MM.1S (cell line): Measurements from ENCODE around the gene CCDC47.

Source experiments
- DNase-seq: peaks from one replicate; pipeline ENCODE4 v3.0.0-alpha.2; 2015
- H2AFZ ChIP-seq: fragments of 300-600 bp; sonication (generic); 2 replicates; pipeline ENCODE4 v1.6.0; 2016; ENCODE audit warnings: antibody characterized with exemption, low read length
- H3F3A ChIP-seq: fragments of 300-600 bp; sonication (generic); 2 replicates; pipeline ENCODE4 v1.6.1; 2016; ENCODE audit warnings: mild to moderate bottlenecking, antibody characterized with exemption, low read length, moderate library complexity, mixed read lengths; ENCODE audit not compliant: insufficient read depth
- H3K27ac ChIP-seq: fragments of 300-600 bp; sonication (generic); 2 replicates; pipeline ENCODE4 v1.5.1; 2016; ENCODE audit warnings: mild to moderate bottlenecking, low read length
- H3K27me3 ChIP-seq: fragments of 300-600 bp; sonication (generic); replicated peaks from 2 replicates; pipeline ENCODE4 v1.6.0; 2016; ENCODE audit warnings: low read length; ENCODE audit not compliant: insufficient read depth
- H3K36me3 ChIP-seq: fragments of 300-600 bp; sonication (generic); replicated peaks from 2 replicates; pipeline ENCODE4 v1.6.1; 2016; ENCODE audit warnings: mild to moderate bottlenecking, low read length, mixed read lengths; ENCODE audit not compliant: insufficient read depth
- H3K4me1 ChIP-seq: fragments of 300-600 bp; sonication (generic); 2 replicates; pipeline ENCODE4 v1.6.1; 2016; ENCODE audit warnings: low read length, mixed read lengths
- H3K4me2 ChIP-seq: fragments of 300-600 bp; sonication (generic); 2 replicates; pipeline ENCODE4 v1.6.0; 2016; ENCODE audit warnings: low read depth, low read length
- H3K4me3 ChIP-seq: fragments of 300-600 bp; sonication (generic); 2 replicates; pipeline ENCODE4 v1.5.1; 2016; ENCODE audit warnings: low read length, mixed read lengths
- H3K79me2 ChIP-seq: fragments of 300-600 bp; sonication (generic); 2 replicates; pipeline ENCODE4 v1.6.1; 2016; ENCODE audit warnings: mixed run types, low read length, mixed read lengths
- H3K9ac ChIP-seq: fragments of 300-600 bp; sonication (generic); 2 replicates; pipeline ENCODE4 v1.6.1; 2016; ENCODE audit warnings: low read length, mixed read lengths
- H3K9me2 ChIP-seq: fragments of 300-600 bp; sonication (generic); replicated peaks from 2 replicates; pipeline ENCODE4 v1.6.1; 2016; ENCODE audit warnings: mild to moderate bottlenecking, low read length, mixed read lengths; ENCODE audit not compliant: insufficient read depth
- H3K9me3 ChIP-seq: fragments of 300-600 bp; sonication (generic); replicated peaks from 2 replicates; pipeline ENCODE4 v1.6.1; 2016; ENCODE audit warnings: mild to moderate bottlenecking, low read length, mixed read lengths; ENCODE audit not compliant: insufficient read depth
- H4K20me1 ChIP-seq: fragments of 300-600 bp; sonication (generic); 2 replicates; pipeline ENCODE4 v1.6.1; 2016; ENCODE audit warnings: mild to moderate bottlenecking, low read length, moderate library complexity, mixed read lengths; ENCODE audit not compliant: insufficient read depth
- CTCF ChIP-seq: fragments of 300-600 bp; sonication (generic); IDR thresholded peaks from 2 replicates; pipeline ENCODE4 v1.5.1; 2016; ENCODE audit warnings: antibody characterized with exemption, low read length, mixed read lengths
- EZH2 ChIP-seq: fragments of 300-600 bp; sonication (generic); optimal IDR thresholded peaks from 2 replicates; pipeline ENCODE3; 2017; ENCODE audit warnings: low read depth, mild to moderate bottlenecking, antibody characterized with exemption, low read length, mixed read lengths
- EZH2phosphoT487 ChIP-seq: fragments of 300-600 bp; sonication (generic); IDR thresholded peaks from 2 replicates; pipeline ENCODE4 v1.6.1; 2018; ENCODE audit warnings: antibody characterized with exemption, low read length

Gene CCDC47

GRCh38 chr17:63785556-63785955, 12.2 kb upstream of the CCDC47 start:
- no peaks in the 10 kb centered on the region for H3F3A ChIP-seq
- peaks cover 89% of the 10 kb centered on the region for H3K79me2 ChIP-seq
- peaks cover 27% of the 10 kb centered on the region for H4K20me1 ChIP-seq

GRCh38 chr17:63783522-63783921, 10.1 kb upstream of the CCDC47 start:
- Histone ChIP-seq H3K27me3 (no peaks in the 10 kb centered on the region), H2AFZ (no peak overlapping the region), H3K79me2 (peaks cover 91% of the 10 kb centered on the region), H3K27ac (no peak overlapping the region), H3K4me2 (no peak overlapping the region), H3K4me3 (no peak overlapping the region), H3K4me1 (no peaks in the 10 kb centered on the region), H3F3A (no peaks in the 10 kb centered on the region), H3K9me3 (no peaks in the 10 kb centered on the region), H4K20me1 (peaks cover 31% of the 10 kb centered on the region), H3K36me3 (peaks cover 9% of the 10 kb centered on the region), H3K9me2 (no peaks in the 10 kb centered on the region), H3K9ac (no peak overlapping the region)
- TF ChIP-seq CTCF (no peak), EZH2 (no peak), EZH2phosphoT487 (no peak)
- no peak for DNase-seq

More at GRCh38 chr17:63785556-63785955, 12.2 kb upstream of the CCDC47 start:
- H3K9ac ChIP-seq, result no peak overlapping the region
- H3K27ac ChIP-seq, result no peak overlapping the region
- no peaks in the 10 kb centered on the region for H3K9me3 ChIP-seq
- H3K4me2 ChIP-seq, result no peak overlapping the region
- TF ChIP-seq CTCF, result no peak
- TF ChIP-seq EZH2phosphoT487, result no peak
- no peak for TF ChIP-seq EZH2
- H3K9me2 ChIP-seq, result no peaks in the 10 kb centered on the region
- H3K4me3 ChIP-seq, result no peak overlapping the region
- H3K36me3 ChIP-seq, result peaks cover 9% of the 10 kb centered on the region
- no peaks in the 10 kb centered on the region for H3K27me3 ChIP-seq
- no peak for DNase-seq
- no peaks in the 10 kb centered on the region for H3K4me1 ChIP-seq
- H2AFZ ChIP-seq, result no peak overlapping the region

DNA sequence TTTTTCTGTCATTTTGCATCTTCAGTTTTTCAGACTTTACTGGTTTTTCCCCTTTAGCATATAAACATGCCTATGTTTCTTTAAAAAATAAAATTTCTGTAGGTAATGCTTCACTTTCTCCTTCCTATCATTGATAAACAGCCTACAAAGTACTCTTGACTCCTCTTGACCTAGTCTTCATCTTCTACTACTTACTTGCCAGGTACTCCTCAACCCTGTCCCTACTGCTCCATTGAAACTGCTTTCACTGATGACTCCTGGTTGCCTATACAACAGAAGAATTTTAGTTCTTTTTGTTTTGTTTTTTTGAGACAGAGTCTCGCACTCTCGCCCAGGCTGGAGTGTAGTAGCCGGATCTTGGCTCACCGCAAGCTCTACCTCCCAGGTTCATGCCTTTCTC, 7.5 kb upstream of the CCDC47 start:
- TF ChIP-seq EZH2phosphoT487 (no peak), CTCF (no peak), EZH2 (no peak)
- peaks cover 4% of the 10 kb centered on the region for H3K36me3 ChIP-seq
- no peaks in the 10 kb centered on the region for H3K9me3 ChIP-seq
- H3K79me2 ChIP-seq, result peaks cover 99% of the 10 kb centered on the region
- no peaks in the 10 kb centered on the region for H3F3A ChIP-seq
- no peak for DNase-seq
- no peaks in the 10 kb centered on the region for H3K27me3 ChIP-seq
- peaks cover 35% of the 10 kb centered on the region for H4K20me1 ChIP-seq
- H3K27ac ChIP-seq, result no peak overlapping the region
- H3K9ac ChIP-seq, result no peak overlapping the region
- H3K4me1 ChIP-seq, result peaks cover 4% of the 10 kb centered on the region; the same call in 1 of the 2 replicates
- no peak overlapping the region for H3K4me2 ChIP-seq
- no peaks in the 10 kb centered on the region for H3K9me2 ChIP-seq
- no peak overlapping the region for H2AFZ ChIP-seq
- H3K4me3 ChIP-seq, result no peak overlapping the region
